H1 (cell line): ENCODE measurements around the gene CNNM2. TPM values are rescaled to one million over a fixed set of nuclear protein-coding genes. Genes with fewer than 3 reads are reported as not detected.

Experiments
- ATF3 ChIP-seq: IDR thresholded peaks from 2 replicates; pipeline ENCODE4 v1.6.1; 2011; ENCODE audit warnings: low read depth, mild to moderate bottlenecking, low read length; ENCODE audit not compliant: insufficient read depth
- CHD2 ChIP-seq: IDR thresholded peaks from 2 replicates; pipeline ENCODE4 v1.6.1; 2012; ENCODE audit warnings: low read length, improper control_type of control experiment
- NANOG ChIP-seq: IDR thresholded peaks from 2 replicates; pipeline ENCODE4 v1.6.1; 2011; ENCODE audit warnings: low read length, low read depth, mild to moderate bottlenecking, inconsistent platforms; ENCODE audit not compliant: insufficient read depth, poor library complexity, severe bottlenecking
- SRF ChIP-seq: IDR thresholded peaks from 2 replicates; pipeline ENCODE4 v1.6.1; 2011; ENCODE audit warnings: mild to moderate bottlenecking, low read depth, low read length, moderate library complexity
- polyA plus RNA-seq, 7 experiments: library from polyadenylated mRNA; depleted of rRNA in 3 of 7; stranded (reverse) in 5 of 7; unstranded in 2 of 7; fragments of >200 nt in 5 of 7; fragments of 200-250 nt in 2 of 7; gene quantifications; 1 replicate in 5 of 7; 2 replicates in 1 of 7; 4 replicates in 1 of 7; pipeline versions ENCODE4 v1.2.1 to v1.2.3, GENCODE V29; 2011 to 2013; ENCODE audit warnings: missing spikeins in 2 of 7, mixed read lengths in 2 of 7
- total RNA-seq: library from RNA; stranded (reverse); fragmentation: NEBNext Ultra II Directional; extraction: Animal tissue kit (Norgen Biotek cat#: 25700); gene quantifications from 2 replicates; pipeline ENCODE4 v1.2.1, GENCODE V29; 2021

The CNNM2 gene
- total and polyA plus RNA-seq, 2 of the 8 experiments (the other 6 are each of a cell fraction or from before 2014, with no cell fraction given): 7.3 to 23.6 TPM

GRCh38 chr10:102878629-102879028, 39.5 kb upstream of the CNNM2 start (continued):
- TF ChIP-seq NANOG: no peak
- no peak for TF ChIP-seq ATF3
- no peak for TF ChIP-seq CHD2
- no peak for TF ChIP-seq SRF
- TF ChIP-seq, all 59 proteins: peak for 0
